Measurements from ENCODE around the gene PPFIA4. TPM values are rescaled to one million over a fixed set of nuclear protein-coding genes. Genes with fewer than 3 reads are reported as not detected.

The PPFIA4 gene
- total RNA-seq, 1 donor from 2014 or later, result 2.6 TPM

DNA sequence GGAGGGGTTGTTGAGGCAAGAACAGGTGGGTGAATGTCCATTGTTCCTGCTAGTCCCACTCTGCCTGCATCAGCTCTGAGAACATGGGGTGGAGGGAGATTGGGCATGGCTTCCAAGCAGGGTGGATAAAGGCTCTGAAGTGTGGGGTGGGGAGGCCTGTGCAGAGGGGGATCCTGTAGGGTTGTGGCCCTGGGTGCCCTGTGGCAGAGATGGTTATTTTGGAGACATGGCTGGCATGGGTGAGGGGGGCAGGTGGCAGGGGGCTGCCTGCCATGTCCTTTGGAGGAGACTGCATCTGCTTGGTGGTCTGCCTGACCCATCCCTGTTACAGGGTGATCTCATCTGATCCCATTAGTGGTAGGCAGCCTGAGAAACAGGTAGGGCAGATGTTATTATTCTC, 48.3 kb downstream of the PPFIA4 start:
- Mint-ChIP-seq H3K4me1 (peaks cover 5% of the 10 kb centered on the region), H3K27me3 (ENCODE audit: low read depth) (peaks cover 9% of the 10 kb centered on the region), H3K36me3 (ENCODE audit: low read depth) (no peaks in the 10 kb centered on the region), H3K9me3 (no peaks in the 10 kb centered on the region), H3K4me3 (no peak overlapping the region), H3K27ac (ENCODE audit: unreplicated experiment) (no peak overlapping the region)
- TF ChIP-seq, protein P1, sequence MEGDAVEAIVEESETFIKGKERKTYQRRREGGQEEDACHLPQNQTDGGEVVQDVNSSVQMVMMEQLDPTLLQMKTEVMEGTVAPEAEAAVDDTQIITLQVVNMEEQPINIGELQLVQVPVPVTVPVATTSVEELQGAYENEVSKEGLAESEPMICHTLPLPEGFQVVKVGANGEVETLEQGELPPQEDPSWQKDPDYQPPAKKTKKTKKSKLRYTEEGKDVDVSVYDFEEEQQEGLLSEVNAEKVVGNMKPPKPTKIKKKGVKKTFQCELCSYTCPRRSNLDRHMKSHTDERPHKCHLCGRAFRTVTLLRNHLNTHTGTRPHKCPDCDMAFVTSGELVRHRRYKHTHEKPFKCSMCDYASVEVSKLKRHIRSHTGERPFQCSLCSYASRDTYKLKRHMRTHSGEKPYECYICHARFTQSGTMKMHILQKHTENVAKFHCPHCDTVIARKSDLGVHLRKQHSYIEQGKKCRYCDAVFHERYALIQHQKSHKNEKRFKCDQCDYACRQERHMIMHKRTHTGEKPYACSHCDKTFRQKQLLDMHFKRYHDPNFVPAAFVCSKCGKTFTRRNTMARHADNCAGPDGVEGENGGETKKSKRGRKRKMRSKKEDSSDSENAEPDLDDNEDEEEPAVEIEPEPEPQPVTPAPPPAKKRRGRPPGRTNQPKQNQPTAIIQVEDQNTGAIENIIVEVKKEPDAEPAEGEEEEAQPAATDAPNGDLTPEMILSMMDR (conservative IDR thresholded peaks at IDR 0.05), result no peak
- no peak for DNase-seq (ENCODE audit: low read depth, low spot score)

GRCh38 chr1:203075236-203076030, 49.1 kb downstream of the PPFIA4 start:
- TF ChIP-seq, protein P1 (conservative IDR thresholded peaks at IDR 0.05), result no peak
- Mint-ChIP-seq H3K4me1 (no peaks in the 10 kb centered on the region), H3K9me3 (no peaks in the 10 kb centered on the region), H3K27me3 (ENCODE audit: low read depth) (peaks cover 13% of the 10 kb centered on the region), H3K36me3 (ENCODE audit: low read depth) (no peaks in the 10 kb centered on the region), H3K27ac (ENCODE audit: unreplicated experiment) (no peak overlapping the region), H3K4me3 (no peak overlapping the region)
- DNase-seq (ENCODE audit: low read depth, low spot score), result no peak

- no peaks in the 10 kb centered on the region for H3K9me3 Mint-ChIP-seq
- TF ChIP-seq, protein P1 (conservative IDR thresholded peaks at IDR 0.05), result no peak
- no peak overlapping the region for H3K4me3 Mint-ChIP-seq
- no peaks in the 10 kb centered on the region for H3K36me3 Mint-ChIP-seq (ENCODE audit: low read depth)
- peak overlapping the region; percentile 85 for H3K27ac Mint-ChIP-seq (ENCODE audit: unreplicated experiment)
- DNase-seq (ENCODE audit: low read depth, low spot score), result no peak
- no peaks in the 10 kb centered on the region for H3K4me1 Mint-ChIP-seq
- H3K27me3 Mint-ChIP-seq (ENCODE audit: low read depth), result peaks cover 13% of the 10 kb centered on the region
These were observed 49.8 kb downstream of the PPFIA4 start for GRCh38 chr1:203076031-203076511.

DNA sequence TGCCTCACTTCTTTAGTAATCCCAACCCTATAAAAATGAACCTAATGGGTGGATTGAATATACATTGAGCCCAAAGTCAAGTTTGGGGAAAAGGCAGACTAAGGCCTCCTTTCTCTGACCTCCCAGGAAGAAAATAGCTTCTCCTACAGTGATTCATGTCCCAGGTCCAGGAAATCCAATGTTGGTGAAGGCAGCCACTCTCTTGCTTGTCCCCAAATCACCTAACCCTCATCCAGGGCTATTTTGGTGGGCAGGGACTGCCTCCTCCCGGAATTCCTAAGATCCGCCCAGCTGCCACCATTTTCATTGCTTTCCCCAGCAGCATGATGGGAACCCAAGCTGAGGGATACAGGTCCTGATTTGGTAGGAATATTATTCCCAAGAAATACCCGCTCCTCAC, 51.1 kb downstream of the PPFIA4 start:
- H3K4me3 Mint-ChIP-seq, result no peak overlapping the region
- no peak overlapping the region for H3K27ac Mint-ChIP-seq (ENCODE audit: unreplicated experiment)
- H3K9me3 Mint-ChIP-seq, result no peaks in the 10 kb centered on the region
- no peak for DNase-seq (ENCODE audit: low read depth, low spot score)
- peaks cover 17% of the 10 kb centered on the region for H3K27me3 Mint-ChIP-seq (ENCODE audit: low read depth)
- TF ChIP-seq, protein P1 (conservative IDR thresholded peaks at IDR 0.05), result no peak
- no peaks in the 10 kb centered on the region for H3K36me3 Mint-ChIP-seq (ENCODE audit: low read depth)
- H3K4me1 Mint-ChIP-seq, result peaks cover 4% of the 10 kb centered on the region

GRCh38 chr1:203077956-203078355, 51.7 kb downstream of the PPFIA4 start:
- Mint-ChIP-seq H3K9me3 (no peaks in the 10 kb centered on the region), H3K27me3 (ENCODE audit: low read depth) (peaks cover 17% of the 10 kb centered on the region), H3K36me3 (ENCODE audit: low read depth) (no peaks in the 10 kb centered on the region), H3K4me1 (peaks cover 5% of the 10 kb centered on the region), H3K27ac (ENCODE audit: unreplicated experiment) (no peak overlapping the region), H3K4me3 (no peak overlapping the region)
- DNase-seq (ENCODE audit: low read depth, low spot score), result no peak
- TF ChIP-seq, protein P1 (conservative IDR thresholded peaks at IDR 0.05), result no peak

Measured in neural crest cell (in vitro differentiated cells).